OCI-LY7 (cell line): ENCODE results near the gene PRR23B. TPM values are rescaled to one million over a fixed set of nuclear protein-coding genes. Genes with fewer than 3 reads are reported as not detected.

ENCODE experiments used
- BruUV-seq: library from RNA; stranded (reverse); fragments of 400-500 nt; replicated peaks from 2 replicates; lab custom pipeline; 2021; lab: Mats Ljungman, UMichigan
- CTCF ChIA-PET: fragments of 300-600 bp; sonication (Branson Sonifier 250); formaldehyde crosslinking; loops from one replicate; lab custom pipeline; 2022; ENCODE audit warnings: antibody characterized with exemption; ENCODE audit not compliant: unreplicated experiment; lab: Charles Lee
- POLR2A ChIA-PET: fragments of 300-600 bp; sonication (Branson Sonifier 250); formaldehyde crosslinking; loops from one replicate; lab custom pipeline; 2022; ENCODE audit warnings: antibody characterized with exemption; lab: Charles Lee
- DNase-seq: peaks from one replicate; pipeline ENCODE4 v3.0.0-alpha.2; 2015; ENCODE audit warnings: low spot score
- H2AFZ ChIP-seq: fragments of 200-600 bp; sonication (generic), shearing (Covaris generic); 2 replicates; pipeline ENCODE4 v1.6.1; 2014; ENCODE audit warnings: mild to moderate bottlenecking, antibody characterized with exemption, low read length, moderate library complexity
- H3K27ac ChIP-seq: fragments of 200-600 bp; sonication (generic); 2 replicates; pipeline ENCODE4 v1.5.1; 2014; ENCODE audit warnings: mixed run types, low read depth, mild to moderate bottlenecking, moderate library complexity, low read length, inconsistent platforms; ENCODE audit not compliant: poor library complexity, severe bottlenecking
- H3K36me3 ChIP-seq: fragments of 200-600 bp; sonication (generic); 2 replicates; pipeline ENCODE4 v1.6.1; 2014; ENCODE audit warnings: mild to moderate bottlenecking, antibody characterized with exemption, low read length, moderate library complexity, mixed read lengths; ENCODE audit not compliant: insufficient read depth
- H3K4me1 ChIP-seq: fragments of 200-600 bp; sonication (generic); 2 replicates; pipeline ENCODE4 v1.5.1; 2014; ENCODE audit warnings: mild to moderate bottlenecking, low read length; ENCODE audit not compliant: insufficient read depth, poor library complexity, severe bottlenecking
- H3K4me2 ChIP-seq: fragments of 200-600 bp; sonication (generic); 2 replicates; pipeline ENCODE4 v1.6.1; 2014; ENCODE audit warnings: mild to moderate bottlenecking, low read length
- H3K4me3 ChIP-seq: fragments of 200-600 bp; sonication (generic); 2 replicates; pipeline ENCODE4 v1.5.1; 2014; ENCODE audit warnings: mild to moderate bottlenecking, low read depth, low read length; ENCODE audit not compliant: poor library complexity, severe bottlenecking
- H3K79me2 ChIP-seq: fragments of 200-600 bp; sonication (generic); 2 replicates; pipeline ENCODE4 v1.6.1; 2016; ENCODE audit warnings: low read depth, mild to moderate bottlenecking, low read length, moderate library complexity, mixed read lengths; ENCODE audit not compliant: insufficient read depth
- H3K9me2 ChIP-seq: fragments of 200-600 bp; sonication (generic); 2 replicates; pipeline ENCODE4 v1.6.1; 2016; ENCODE audit warnings: mild to moderate bottlenecking, low read length, mixed read lengths; ENCODE audit not compliant: insufficient read depth
- H3K9me3 ChIP-seq: fragments of 200-600 bp; sonication (generic); 2 replicates; pipeline ENCODE4 v1.6.1; 2014; ENCODE audit warnings: mild to moderate bottlenecking, mixed run types, low read length, mixed read lengths
- H4K20me1 ChIP-seq: fragments of 200-600 bp; sonication (generic); 2 replicates; pipeline ENCODE4 v1.6.1; 2014; ENCODE audit warnings: mild to moderate bottlenecking, antibody characterized with exemption, low read length, moderate library complexity, mixed read lengths; ENCODE audit not compliant: insufficient read depth
- EZH2phosphoT487 ChIP-seq: fragments of 200-600 bp; sonication (generic); IDR thresholded peaks from 2 replicates; pipeline ENCODE4 v1.6.1; 2018; ENCODE audit warnings: low read depth, borderline replicate concordance, mild to moderate bottlenecking, mixed run types, antibody characterized with exemption, low read length, moderate library complexity, mixed read lengths
- intact Hi-C: fragments of 100-400 bp; cut with micrococcal nuclease; formaldehyde crosslinking; loops from one replicate; pipeline ENCODE4 v1.10.0; 2022; ENCODE audit not compliant: unreplicated experiment
- total RNA-seq, 2 experiments: library from RNA; depleted of rRNA in 1 of 2; stranded (reverse); fragments of >200 nt in 1 of 2; shearing (Covaris generic) in 1 of 2; gene quantifications; 2 replicates each; pipeline ENCODE4 v1.2.3, GENCODE V29; 2014 to 2022
- TF ChIP-seq, protein P1 (sequence below): fragments of 200-600 bp; sonication (generic); conservative IDR thresholded peaks from 2 replicates; pipeline ENCODE4 v1.5.1; 2014; ENCODE audit warnings: mild to moderate bottlenecking, antibody characterized with exemption, low read length, moderate library complexity, mixed read lengths

The PRR23B gene
- total RNA-seq, 2 experiments from 2014 or later, result not detected

DNA sequence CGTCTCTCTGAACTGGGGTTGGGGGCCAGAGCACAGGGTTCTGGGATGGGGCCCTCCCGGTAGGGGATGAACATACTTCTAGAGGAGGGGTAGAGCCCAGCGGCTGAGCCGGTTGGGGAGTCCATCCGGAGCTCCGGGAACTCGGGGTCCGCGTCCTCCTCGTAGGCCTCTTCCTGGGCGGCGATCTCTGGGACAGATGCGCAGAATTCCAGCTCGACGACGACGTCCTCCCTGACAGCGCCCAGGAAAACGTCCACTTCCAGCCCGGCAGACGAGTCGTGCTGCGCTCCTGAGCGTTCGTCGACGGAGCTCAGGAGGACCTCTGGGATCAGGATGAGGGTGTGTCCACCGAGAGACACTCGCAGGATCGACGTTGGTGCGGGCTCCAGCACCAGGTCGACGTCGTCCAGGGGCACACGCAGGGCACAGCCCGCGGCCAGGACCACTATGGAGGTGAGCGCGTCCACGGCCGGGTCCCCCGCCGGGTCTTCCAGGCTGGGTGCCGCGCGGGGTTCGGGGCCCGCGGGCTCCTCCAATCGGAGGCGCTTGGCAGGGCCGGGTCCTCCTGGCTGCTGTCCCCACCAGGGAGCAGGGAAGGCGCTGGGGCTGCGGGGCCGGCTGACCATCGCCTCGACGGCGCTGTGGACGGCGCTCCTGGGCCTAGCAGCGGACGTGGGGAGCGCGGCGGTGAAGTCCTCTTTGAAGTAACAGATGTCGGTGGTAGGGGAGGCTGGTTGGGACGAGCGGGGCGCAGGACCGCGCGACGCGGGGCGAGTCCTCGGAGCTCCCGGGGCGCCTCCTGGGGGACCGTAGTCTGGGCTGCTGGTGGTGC, 474 bp downstream of the PRR23B start:
- Histone ChIP-seq H3K9me2 (no peaks in the 10 kb centered on the region), H3K79me2 (no peaks in the 10 kb centered on the region), H2AFZ (no peak overlapping the region), H3K4me3 (no peak overlapping the region), H4K20me1 (no peaks in the 10 kb centered on the region), H3K9me3 (no peaks in the 10 kb centered on the region), H3K36me3 (no peaks in the 10 kb centered on the region), H3K4me1 (no peaks in the 10 kb centered on the region), H3K4me2 (no peak overlapping the region), H3K27ac (no peak overlapping the region)
- no TSS peak for BruUV-seq
- intact Hi-C loops, result no loop called here
- TF ChIP-seq, protein P1, sequence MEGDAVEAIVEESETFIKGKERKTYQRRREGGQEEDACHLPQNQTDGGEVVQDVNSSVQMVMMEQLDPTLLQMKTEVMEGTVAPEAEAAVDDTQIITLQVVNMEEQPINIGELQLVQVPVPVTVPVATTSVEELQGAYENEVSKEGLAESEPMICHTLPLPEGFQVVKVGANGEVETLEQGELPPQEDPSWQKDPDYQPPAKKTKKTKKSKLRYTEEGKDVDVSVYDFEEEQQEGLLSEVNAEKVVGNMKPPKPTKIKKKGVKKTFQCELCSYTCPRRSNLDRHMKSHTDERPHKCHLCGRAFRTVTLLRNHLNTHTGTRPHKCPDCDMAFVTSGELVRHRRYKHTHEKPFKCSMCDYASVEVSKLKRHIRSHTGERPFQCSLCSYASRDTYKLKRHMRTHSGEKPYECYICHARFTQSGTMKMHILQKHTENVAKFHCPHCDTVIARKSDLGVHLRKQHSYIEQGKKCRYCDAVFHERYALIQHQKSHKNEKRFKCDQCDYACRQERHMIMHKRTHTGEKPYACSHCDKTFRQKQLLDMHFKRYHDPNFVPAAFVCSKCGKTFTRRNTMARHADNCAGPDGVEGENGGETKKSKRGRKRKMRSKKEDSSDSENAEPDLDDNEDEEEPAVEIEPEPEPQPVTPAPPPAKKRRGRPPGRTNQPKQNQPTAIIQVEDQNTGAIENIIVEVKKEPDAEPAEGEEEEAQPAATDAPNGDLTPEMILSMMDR, result no peak
- no peak for TF ChIP-seq EZH2phosphoT487
- DNase-seq, result no peak
- ChIA-PET POLR2A (no interaction called here), CTCF (interaction anchor here (0.6 kb wide), 1 partner anchor 446 kb away, joined by 3 read pairs; no protein-coding TSS in a partner anchor)

DNA sequence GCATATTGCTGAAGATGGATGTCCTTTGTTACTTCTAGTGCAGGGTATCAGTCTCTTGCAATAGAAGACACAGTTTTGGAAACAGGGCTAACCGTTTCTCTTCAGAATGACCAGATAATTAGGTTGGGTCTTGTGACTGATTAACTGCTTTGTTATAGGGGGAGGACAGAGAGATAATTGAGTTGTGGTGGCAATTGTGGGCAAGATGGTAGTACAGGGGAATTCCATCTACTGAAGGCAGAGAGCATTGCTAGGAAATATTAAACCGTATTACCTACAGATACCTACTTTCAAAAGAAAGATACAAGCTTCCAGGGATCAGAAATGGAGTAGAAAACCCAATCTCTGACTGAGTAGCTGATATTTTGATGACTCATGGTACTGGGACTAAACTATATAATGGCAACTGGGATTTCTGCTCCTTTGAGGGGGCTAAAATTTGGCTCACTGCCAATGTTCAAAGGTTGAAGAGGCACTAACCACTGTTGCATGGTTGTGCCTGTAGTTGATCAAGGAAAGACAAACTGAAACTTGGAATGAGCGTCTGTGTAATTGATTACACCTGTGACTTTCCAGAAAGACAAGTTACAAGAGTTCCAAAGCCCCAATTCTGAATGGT, 4.2 kb downstream of the PRR23B start:
- BruUV-seq, result no TSS peak
- Histone ChIP-seq H3K9me3 (no peaks in the 10 kb centered on the region), H3K27ac (no peak overlapping the region), H3K9me2 (no peaks in the 10 kb centered on the region), H3K36me3 (no peaks in the 10 kb centered on the region), H2AFZ (no peak overlapping the region), H3K4me3 (no peak overlapping the region), H4K20me1 (no peaks in the 10 kb centered on the region), H3K79me2 (no peaks in the 10 kb centered on the region), H3K4me1 (no peaks in the 10 kb centered on the region), H3K4me2 (no peak overlapping the region)
- TF ChIP-seq EZH2phosphoT487, result no peak
- TF ChIP-seq, protein P1, result no peak
- DNase-seq, result no peak
- intact Hi-C loops, result no loop called here
- CTCF ChIA-PET, result no interaction called here
- POLR2A ChIA-PET, result no interaction called here
